HG03521 (cell line): ENCODE results near the gene PRR13.
"Not testable (repeated sequence)": the region's sequence is repeated elsewhere in the genome, so short reads cannot be mapped to it uniquely, and the experiment has no call there.

Experiments used
- ATAC-seq: cut with Tn5 transposase; IDR thresholded peaks from one replicate; pipeline ENCODE4 v1.9.1; 2021; ENCODE audit warnings: mild to moderate bottlenecking, moderate library complexity; ENCODE audit not compliant: unreplicated experiment

Gene PRR13

DNA sequence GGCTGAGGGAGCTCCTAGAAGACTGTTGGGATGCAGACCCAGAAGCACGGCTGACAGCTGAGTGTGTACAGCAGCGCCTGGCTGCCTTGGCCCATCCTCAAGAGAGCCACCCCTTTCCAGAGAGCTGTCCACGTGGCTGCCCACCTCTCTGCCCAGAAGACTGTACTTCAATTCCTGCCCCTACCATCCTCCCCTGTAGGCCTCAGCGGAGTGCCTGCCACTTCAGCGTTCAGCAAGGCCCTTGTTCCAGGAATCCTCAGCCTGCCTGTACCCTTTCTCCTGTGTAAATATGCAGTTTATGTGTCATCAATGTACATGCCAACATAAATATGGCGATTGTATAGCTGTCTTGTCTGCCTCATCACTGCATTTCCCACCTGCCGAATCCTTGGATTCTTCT, 10.3 kb upstream of the PRR13 start:
- ATAC-seq, result no peak

DNA sequence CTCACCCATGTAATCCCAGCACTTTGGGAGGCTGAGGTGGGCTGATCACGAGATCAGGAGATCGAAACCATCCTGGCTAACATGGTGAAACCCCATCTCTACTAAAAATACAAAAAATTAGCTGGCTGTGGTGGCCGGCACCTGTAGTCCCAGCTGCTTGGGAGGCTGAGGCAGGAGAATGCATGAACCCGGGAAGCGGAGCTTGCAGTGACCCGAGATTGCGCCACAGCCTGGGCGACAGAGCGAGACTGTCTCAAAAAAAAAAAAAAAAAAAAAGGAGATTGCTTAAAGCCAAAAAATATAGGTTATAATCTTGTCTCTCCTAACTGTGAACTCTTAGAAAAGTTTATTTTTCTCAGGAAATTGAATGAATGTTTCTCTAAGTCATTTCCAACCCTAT, 6.2 kb upstream of the PRR13 start:
- not testable (repeated sequence) for ATAC-seq

DNA sequence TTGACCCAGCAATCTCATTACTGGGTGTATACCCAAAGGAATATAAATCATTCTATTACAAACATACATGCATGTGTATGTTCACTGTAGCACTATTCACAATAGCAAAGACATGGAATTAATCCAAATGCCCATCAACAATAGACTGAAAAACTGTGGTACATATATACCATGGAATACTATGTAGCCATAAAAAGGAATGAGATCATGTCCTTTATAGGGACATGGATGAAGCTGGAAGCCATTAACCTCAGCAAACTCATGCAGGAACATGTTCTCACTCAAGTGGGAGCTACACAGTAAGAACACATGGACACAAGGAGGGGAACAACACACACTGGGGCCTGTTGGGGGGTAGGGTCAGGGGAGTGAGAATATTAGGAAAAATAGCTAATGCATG, 2.0 kb upstream of the PRR13 start:
- ATAC-seq, result not testable (repeated sequence)

DNA sequence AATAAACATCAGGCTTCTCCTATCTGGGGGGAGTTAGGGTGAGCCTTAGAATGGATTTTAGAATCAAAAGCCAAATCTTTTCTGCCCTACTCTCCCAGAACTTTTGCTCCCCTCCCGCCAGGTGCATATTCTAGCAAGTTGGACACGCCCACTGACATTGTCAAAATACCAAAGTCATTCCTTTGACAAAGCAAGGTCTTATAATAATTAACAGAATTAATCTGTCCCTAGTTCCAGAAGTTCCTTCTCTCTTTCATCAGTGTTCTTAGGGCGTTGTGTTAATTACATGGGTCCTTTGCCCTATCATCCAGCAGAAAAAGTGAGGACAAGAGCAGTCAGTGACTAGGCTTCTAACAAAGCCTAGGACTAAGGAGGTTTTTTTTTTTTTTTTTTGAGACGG, 2.4 kb downstream of the PRR13 start:
- no peak for ATAC-seq

DNA sequence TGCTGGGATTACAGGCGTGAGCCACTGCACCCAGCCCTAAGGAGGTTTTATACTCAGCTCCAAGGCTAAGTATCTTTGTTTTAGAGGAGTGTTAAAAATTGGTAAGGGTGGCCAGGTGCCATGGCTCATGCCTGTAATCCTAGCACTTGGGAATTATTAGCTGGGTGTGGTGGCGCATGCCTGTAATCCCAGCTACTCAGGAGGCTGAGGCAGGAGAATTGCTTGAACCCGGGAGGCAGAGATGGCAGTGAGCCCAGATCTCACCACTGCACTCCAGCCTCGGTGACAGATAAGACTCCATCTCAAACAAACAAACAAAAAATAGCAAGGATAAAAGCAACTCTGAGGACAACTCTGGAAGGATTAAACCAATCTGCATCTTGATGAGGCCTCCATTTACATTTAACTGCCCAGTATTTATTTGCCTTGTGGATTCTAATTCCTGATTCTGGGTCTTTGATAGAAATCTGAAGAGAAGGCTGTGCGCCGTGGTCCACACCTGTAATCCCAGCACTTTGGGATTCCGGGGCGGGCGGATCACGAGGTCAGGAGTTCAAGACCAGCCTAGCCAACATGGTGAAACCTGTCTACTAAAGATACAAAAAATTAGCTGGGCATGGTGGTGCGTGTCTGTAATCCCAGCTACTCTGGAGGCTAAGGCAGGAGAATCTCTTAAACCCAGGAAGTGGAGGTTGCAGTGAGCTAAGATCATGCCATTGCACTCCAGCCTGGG, 3.2 kb downstream of the PRR13 start:
- not testable (repeated sequence) for ATAC-seq

DNA sequence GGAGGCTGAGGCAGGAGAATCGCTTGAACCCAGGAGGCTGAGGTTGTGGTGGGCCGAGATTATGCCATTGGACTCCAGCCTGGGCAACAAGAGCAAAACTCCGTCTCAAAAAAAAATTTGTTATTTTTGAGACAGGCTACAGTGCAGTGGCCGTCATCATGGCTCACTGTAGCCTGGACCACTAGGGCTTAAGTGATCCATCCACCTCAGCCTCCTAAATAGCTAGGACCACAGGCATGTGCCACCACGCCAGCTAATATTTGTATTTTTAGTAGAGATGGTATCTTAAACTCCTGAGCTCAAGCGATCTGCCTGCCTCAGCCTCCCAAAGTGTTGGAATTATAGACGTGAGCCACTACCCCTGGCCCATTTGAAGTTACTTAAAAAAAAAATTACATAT, 9.4 kb downstream of the PRR13 start:
- no peak for ATAC-seq

DNA sequence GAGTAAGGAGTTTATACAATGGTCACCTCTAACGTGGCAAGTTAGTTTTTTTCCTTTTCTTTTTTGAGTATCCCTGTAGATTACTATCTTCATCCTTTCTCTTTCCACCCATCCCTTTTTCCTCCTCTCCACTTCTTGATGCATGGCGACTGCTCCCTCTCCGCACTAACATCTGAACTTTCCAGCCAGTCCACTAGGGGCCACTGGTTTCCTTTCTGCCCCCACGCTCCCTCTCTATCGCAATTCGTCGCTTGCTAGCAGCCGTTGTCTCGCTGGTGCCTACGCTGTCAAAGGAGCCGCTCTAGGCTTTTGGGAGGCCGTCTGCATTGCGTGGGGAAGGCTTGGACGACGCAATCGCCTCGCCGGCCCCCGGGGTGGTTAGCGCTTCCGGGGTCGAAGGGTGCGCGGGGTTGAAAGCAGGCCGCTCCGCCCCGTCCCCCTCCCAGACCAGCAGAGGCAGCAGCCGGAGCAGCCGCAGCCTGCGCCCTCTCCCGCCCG, 10.2 kb downstream of the PRR13 start, which contains the start of gene PCBP2:
Gene PCBP2 (plus strand): TSS at position 442 of the 498 bp plus-strand sequence. CDS start 2,699 bp downstream, outside the sequence.
- ATAC-seq, result peak; percentile 96

DNA sequence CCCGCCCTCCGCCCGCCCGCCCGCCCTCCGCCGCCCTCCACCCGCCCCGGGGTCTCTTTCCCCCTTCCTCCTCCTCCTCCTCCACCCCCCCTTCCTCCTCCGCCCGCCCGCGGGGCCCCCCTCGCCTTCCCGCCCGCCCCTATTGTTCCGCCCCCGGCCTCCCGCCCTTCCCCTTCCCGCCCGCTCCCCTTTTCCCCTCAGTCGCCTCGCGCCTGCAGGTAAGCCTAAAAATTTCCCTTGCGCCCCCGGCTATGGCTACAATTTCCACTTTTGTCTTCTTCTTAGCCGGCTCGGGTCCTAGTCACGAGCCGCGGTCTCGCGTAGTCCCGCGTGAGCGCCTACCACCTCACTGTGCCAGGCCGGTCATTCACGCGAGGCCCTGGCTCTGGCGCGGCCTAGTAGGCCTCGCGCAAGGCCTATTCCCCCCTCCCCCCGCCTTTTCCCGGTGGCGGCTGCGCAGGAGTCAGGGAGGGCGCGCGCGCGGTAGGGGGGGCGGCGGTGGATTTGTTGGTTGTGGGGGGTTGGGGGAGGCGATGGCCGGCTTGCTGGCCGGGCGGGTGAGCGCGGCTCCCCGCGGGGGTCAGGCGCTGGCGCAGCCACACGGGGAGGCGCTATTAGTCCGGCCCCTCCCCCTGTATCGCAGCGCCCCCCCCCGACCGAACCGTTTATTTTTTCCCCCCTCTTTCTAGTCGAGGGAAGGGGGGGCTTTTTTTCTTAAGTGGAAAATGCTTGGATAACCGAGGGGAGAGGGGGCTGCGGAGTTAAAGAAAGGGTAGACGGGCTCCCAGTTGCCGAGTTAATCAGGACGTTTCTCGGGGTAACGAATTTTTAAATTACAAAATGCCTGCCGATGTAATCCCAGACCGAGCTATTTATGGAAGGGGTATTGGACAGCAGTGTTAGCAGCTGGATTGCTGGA, 10.9 kb downstream of the PRR13 start:
- ATAC-seq, result peak; percentile 28

DNA sequence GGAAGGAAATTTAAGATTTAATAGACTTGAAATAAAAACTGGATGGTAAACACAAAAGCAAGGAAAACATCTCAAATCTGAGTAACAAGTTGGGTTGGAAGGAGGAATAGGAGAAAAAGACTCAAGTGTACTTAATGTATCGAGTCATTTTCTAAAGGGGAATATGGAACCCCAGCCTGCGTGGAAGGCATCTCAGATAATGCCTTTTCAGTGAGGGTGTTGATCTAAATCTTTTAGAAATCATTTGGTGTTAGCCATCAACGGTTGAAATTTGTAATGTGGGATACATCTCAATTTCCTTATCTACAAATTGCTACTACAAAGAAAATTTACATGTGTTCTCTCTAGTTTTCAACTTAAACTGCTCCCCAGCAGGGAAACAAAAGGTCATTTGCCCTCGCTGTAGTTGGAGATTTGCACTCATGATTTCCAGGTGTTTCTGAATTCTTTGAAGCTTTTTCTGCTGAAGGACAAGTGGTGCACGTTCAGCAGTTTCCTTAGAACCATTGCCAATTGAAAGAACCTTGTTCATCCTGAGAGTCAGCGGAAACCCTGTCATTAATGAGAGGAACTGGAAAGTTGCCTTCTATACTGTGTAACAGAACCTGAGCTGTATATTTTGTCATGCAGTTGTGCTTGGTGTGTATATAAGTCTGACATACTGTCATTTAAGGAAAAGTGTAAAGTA, 12.6 kb downstream of the PRR13 start:
- no peak for ATAC-seq

DNA sequence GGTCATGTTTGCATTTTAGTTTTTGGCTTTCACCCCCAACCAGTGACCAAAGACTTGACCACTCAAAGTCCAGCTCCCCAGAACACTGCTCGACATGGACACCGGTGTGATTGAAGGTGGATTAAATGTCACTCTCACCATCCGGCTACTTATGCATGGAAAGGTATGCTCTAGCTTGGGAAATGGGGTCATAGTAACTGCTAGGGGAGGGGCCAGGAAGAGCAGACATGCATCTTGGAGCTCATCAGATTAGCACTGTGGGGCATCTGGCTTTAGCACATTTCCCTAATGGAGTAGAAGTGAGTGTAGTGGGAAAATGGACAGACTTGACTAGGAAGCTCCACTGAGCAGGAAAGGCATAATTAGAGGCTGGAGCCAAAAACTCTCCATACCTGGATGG, 13.2 kb downstream of the PRR13 start:
- no peak for ATAC-seq

DNA sequence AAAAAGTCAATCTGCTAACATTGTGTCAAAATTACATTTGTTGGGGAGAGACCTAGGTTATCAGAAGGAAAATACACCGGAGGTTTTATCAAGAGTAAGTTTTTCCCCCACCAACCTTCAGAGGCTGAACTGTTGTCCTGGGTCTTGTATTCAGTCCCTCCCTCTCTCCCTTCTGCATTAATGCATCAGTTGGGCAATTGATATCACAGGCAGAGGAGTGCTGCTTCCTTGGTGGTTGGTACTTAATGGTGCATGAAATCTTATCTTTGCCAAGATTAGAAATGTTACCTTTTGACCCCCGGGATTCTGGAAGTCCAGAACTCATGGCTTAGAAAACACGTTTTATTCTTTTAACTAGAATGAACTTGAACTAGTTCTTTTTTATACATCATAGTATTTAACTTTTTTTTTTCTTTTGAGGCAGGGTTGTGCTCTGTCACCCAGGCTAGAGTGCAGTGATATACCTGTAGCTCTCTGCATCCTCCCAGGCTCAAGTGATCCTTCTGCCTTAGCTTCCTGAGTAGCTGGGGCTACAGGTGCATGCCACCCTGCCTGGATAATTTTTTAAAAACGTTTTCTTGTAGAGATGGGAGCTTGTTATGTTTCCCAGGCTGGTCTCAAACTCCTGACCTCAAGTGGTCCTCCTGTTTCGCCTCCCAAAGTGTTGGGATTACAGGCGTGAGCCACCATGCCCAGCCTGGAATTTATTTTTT, 15.3 kb downstream of the PRR13 start:
- ATAC-seq, result no peak

DNA sequence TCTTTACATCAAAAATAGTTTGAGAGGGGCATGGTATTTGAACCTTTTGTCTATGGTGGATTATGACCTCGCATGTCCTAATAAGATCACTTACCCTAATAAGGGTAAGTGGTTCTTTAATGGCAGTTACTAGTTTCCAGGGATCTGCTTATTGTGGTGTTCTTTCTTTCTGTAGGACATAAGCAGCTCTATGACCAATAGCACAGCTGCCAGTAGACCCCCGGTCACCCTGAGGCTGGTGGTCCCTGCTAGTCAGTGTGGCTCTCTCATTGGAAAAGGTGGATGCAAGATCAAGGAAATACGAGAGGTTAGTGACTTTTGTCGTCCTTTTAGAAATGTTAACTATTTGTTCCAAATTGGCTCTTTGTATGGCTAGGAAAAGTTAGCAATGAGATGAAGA, 17.6 kb downstream of the PRR13 start:
- ATAC-seq, result no peak

DNA sequence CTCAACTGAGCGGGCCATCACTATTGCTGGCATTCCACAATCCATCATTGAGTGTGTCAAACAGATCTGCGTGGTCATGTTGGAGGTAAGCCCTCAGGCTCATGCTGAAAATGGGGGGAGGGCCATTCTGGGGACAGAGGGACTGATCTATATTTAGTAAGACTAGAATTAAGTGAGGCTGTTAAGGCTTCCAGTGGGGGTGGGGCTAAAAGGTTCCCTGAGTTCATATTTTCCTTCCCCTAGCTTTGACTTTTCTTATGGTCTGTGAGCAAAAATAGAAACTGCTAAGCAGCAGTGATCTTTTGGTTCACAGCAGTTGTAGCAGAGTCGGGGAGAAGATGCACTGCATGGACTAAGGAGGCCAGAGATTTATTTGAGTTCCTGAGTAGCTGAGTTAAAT, 19.5 kb downstream of the PRR13 start:
- no peak for ATAC-seq

DNA sequence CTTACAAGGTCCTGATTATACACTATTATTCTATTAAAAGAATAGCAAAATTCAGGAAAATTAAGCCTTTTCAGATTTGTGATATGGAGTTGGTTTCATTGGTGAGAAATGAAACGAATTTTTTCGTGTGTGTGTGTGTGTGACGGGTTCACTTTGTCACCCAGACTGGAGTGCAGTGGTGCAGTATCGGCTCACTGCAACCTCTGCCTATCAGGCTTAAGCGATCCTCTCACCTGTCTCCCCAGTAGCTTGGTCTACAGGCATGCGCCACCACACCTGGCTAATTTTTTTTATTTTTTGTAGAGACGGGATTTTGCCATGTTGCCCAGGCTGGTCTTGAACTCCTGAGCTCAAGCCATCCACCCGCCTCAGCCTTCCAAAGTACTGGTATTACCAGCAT, 20.1 kb downstream of the PRR13 start:
- no peak for ATAC-seq

DNA sequence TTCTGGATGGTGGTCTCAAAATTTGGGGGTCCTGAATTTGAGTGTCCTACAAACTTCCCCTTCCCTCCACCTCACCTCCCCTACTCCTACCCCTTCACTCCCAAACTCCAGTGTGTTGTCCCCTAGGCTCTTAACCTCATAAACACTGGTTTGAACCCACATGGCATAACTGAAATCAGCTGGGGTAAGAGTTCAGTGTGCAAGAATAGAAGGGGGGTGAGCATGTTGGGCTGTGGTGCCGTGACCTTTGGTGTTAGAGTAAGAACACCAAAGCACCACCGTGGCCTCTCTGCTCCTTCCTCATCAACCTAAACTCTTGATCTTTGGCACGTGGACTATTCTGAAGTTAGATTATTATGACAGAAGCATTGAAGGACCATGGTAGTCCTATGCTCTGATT, 21.4 kb downstream of the PRR13 start:
- no peak for ATAC-seq

DNA sequence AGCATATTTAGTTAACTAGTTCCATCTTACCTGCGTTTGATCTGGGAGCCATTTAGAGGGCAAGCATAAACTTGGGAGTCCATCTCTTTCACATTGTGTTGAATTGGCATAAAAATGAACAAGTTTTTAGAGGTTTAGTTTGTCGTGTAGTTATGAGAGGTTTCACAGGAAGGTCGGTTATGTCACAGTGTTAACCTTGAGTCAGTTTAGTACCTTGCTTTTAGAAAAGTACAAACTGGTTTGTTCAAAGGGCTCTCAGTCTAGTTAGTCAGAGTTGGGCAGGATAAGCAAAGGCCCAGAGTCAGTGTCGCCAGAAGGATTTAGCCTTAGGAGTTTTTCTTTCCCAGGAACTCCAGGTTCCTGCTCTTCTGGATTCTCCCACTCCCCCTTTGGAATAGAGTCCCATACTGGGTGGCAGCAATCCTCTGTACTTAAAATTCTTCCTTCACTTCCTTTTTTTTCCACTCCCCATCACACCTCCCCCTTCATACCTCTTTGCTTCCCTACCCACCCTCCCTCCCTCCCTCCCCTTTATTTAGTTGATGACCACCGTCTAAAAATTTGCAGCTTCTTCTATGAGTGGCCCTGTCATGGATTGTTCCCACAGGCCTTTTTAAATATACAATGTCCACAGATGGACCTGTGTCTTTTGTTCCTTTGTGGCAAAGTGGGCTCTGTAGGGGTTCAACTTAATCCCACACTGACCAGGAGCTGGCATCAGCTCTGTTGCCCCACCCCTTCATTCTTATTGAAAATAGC, 22.4 kb downstream of the PRR13 start:
- no peak for ATAC-seq

DNA sequence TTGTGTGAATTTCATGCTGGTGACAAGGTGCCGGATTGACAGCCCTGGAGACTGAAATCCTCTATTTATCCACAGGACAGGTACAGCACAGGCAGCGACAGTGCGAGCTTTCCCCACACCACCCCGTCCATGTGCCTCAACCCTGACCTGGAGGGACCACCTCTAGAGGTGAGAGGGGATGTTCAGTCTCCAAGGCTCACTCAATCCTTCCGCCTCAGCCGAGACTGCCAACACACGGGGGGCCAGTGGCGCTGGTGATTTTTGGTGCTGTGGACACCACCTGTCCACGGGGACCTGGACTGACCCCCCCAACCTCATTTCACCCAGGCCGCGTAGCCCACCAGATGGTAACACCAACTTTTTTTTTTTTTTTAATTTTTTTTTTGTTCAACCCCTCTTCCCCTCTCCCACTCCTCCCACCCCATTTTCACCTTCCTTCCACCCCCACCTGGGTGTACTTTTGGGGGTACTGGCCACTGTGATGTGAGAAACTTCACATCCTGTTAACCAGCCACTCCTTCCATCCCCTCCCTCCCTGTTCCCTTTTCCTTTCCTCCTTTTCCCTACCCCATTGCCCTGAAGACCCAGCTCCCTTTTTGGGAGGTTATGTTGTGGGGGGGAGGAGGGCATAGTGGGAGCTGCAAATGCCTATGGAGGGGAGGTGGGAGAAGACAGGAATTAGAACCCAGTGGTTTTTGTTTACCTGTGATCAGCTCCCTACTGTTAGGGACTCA, 23.3 kb downstream of the PRR13 start:
- ATAC-seq, result no peak

DNA sequence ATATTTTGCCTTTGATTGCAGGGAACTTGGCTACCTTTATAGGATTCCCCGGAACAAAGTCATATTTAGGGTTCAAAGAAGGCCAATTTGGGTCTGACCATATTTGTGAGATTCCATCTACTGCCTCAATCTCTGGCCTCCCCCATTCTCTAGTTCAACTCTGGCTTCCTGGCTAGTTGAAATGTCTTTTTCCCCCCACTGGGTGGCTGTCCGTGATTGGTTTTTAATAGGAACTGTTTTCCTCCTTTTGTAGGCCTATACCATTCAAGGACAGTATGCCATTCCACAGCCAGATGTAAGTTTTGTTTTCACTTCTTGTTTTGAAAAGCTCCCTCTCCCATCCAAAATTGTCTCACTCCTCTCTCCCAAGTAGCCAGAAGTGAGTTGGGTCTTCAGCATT, 24.1 kb downstream of the PRR13 start:
- no peak for ATAC-seq

DNA sequence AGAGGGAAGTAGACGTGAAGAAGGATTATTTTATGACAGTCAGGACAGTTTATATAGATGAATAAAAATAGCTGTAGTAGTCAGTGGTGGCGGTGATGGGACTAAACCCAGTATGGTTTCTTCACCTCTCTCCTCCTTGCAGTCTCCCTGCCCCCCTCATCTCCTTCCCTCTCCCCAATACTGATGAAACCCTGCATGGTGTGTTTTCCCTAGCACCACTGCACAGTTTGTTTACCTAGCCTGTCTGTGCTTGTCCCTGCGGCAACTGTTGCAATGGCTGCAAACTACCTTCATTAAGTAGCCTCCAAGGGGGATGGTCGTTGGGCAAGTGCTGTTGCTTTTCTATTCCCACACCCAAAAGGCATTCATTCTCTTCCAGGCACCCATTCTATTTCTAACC, 25.1 kb downstream of the PRR13 start:
- ATAC-seq, result no peak
